GM21360 (cell line): ENCODE results near the gene A2M.
"Not testable (repeated sequence)": the region's sequence is repeated elsewhere in the genome, so short reads cannot be mapped to it uniquely, and the experiment has no call there.

Experiments used
- ATAC-seq: cut with Tn5 transposase; IDR thresholded peaks from one replicate; pipeline ENCODE4 v1.9.1; 2021; ENCODE audit warnings: mild to moderate bottlenecking, moderate library complexity; ENCODE audit not compliant: unreplicated experiment

Gene A2M

GRCh38 chr12:9115731-9116559 is at the start of gene A2M:
A2M (minus strand) TSS chr12:9115919; CDS start chr12:9115849, 70 bp downstream.
- ATAC-seq: no peak

GRCh38 chr12:9163392-9163791 is 47.7 kb upstream of the A2M start:
- ATAC-seq: no peak

DNA sequence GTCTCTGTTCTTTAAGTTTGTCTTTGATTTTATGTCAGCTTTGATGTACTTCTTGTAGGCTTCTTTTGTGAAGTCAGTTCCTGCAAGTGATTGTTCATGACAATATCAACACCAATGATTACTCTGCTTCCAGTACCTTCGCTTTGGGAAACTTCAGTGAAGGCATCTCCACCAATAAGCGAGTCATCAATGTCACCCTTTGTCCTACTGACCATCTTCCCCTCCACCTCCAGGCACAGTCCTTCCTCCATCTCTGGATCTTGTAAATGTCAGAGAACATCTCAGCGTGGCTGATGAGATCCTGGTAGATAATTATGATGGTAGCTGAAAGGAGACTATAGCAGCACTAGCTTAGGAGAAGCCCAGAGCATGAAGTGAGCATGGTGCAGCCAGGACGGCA is 40.4 kb upstream of the A2M start:
- ATAC-seq: no peak

- ATAC-seq: no peak
These were observed 33.7 kb upstream of the A2M start for GRCh38 chr12:9149372-9149771.

GRCh38 chr12:9148926-9149325 is 33.2 kb upstream of the A2M start:
- ATAC-seq: no peak

DNA sequence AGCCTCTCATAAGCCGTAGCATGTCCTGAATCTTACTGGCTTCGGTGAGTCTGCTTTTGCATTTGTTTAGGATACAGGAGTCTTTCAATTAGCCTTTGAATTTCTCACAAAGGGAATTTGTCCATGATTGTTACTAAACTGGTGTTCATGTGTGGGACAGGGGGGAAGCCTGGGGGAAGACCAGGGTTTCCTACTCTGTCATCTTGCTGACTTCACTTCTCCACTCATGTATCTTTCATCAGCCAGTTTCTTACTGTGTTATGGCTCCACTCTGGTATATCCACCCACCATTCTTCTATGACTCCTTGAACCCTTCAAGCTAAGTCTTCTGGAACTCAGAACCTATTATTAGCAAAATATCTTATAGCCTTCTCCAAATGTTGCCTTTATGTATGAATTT is 31.7 kb upstream of the A2M start:
- no peak for ATAC-seq

DNA sequence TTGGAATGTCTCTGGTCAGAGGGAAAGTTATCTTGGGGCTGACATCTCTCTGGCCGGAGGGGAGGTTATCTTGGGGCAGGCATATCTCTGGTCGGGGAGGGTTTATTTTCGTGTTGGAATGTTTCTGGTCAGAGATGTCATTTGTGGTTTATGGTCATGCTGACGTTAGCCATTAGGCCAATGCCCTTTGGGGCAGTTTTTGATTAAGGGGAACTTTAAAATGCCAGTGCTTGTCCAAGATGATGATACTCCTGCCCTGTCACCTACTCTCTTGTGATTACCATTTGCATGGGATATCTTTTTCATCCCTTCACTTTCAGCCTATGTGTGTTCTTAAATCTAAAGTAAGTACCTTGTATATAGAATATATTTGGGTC is 29.0 kb upstream of the A2M start:
- no peak for ATAC-seq

GRCh38 chr12:9143929-9144729 is 28.4 kb upstream of the A2M start:
- no peak for ATAC-seq

- no peak for ATAC-seq
These were observed 27.4 kb upstream of the A2M start for GRCh38 chr12:9143137-9143536.

- not testable (repeated sequence) for ATAC-seq
These were observed 24.0 kb upstream of the A2M start for GRCh38 chr12:9139588-9140290.

DNA sequence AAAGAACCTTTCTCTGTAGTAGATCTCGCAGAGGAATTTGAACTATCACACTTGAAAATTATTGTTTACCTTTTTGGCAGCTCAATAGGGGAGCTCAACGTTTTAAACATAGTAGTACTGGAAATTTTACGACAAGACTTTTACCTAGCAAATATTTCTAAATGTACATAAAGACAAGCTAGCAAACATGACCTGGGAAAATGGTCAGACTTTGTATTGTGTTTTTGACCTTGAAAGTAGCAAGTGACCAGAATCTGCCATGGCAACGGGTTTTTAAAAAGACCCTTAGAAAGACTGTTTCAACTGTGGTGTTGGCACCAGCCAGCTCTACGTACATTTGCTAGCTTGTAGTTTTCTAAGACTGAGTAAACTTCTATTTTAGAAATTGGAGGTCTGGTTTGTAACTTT is 20.2 kb upstream of the A2M start:
- ATAC-seq: no peak

DNA sequence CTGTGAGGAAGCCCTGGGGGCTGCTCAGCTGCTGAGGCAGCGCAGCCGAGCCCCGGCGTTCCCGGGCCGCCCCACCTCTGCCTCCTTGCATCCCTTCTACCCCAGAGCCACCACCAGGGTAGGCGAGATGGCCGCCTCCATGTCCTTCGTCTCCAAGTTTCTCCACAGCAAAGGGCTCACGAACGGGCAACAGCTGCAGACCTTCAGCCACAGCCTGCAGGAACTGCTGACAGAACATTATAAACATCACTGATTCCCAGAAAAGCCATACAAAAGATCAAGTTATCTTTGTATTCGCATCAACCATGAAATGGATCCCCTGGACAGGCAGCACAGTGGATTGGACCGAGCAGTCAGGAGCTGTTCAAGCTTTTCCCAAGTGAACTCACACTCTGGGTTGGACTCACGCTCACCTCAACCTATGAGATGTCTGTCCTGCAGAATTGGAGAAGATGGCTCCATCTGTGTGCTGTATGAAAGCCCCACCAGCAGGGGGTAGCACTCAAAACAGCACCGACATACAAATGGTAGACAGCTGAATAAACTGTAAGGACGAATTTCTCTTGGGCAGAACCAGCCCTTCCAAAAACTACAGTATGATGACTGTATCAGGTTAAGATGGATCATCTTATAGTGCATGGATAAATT is 19.4 kb upstream of the A2M start:
- ATAC-seq: no peak

GRCh38 chr12:9133216-9133916 is 17.6 kb upstream of the A2M start:
- no peak for ATAC-seq

GRCh38 chr12:9132008-9132535 is 16.4 kb upstream of the A2M start:
- no peak for ATAC-seq

DNA sequence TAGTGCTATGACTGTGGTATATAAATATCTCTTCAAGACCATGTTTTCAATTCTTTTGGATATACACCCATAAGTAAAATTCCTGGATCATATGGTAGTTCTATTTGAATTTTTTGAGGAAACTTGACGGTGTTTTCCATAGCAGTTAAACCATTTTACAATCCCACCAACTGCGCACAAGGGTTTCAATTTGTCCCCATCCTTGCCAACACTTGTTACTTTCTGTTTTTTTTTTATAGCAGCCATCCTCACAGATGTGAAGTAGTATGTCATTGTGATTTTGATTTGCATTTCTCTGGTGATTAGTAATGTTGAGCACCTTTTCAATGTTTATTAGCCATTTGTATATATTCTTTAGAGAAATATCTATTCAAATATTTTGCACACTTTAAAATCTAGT is 14.5 kb upstream of the A2M start:
- ATAC-seq: no peak

DNA sequence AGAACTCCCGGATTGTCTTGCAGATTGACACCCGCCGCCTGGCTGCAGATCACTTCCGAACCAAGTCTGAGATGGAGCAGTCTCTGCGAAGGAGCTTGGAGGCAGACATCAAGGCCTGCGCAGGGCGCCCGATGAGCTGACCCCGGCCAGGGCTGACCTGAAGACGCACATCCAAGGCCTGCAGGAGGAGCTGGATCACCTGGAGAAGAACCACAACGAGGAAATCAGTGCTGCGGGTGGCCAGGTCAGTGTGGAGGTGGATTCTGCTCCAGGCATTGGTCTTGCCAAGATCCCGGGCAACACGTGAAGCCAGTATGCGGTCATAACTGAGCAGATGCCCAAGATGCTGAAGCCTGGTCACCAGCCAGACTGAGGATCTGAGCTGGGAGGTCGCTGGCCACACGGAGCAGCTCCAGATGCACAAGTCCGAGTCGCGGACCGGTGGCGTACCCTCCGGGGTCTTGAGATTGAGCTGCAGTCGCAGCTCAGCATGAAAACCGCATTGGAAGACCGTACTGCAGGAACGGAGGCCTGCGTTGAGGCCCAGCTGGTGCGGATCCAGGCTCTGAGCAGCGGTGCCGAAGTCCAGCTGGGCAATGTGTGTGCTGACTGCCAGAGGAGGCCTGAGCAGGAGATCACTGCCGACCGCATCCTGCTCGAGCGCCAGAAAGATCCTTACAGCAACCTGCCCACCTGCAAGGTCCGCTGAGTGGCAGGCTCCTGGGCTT is 12.4 kb upstream of the A2M start:
- ATAC-seq: no peak

- ATAC-seq: no peak
These were observed 11.8 kb upstream of the A2M start for GRCh38 chr12:9127484-9127883.

- no peak for ATAC-seq
These were observed 8.8 kb upstream of the A2M start for GRCh38 chr12:9124383-9125031.

DNA sequence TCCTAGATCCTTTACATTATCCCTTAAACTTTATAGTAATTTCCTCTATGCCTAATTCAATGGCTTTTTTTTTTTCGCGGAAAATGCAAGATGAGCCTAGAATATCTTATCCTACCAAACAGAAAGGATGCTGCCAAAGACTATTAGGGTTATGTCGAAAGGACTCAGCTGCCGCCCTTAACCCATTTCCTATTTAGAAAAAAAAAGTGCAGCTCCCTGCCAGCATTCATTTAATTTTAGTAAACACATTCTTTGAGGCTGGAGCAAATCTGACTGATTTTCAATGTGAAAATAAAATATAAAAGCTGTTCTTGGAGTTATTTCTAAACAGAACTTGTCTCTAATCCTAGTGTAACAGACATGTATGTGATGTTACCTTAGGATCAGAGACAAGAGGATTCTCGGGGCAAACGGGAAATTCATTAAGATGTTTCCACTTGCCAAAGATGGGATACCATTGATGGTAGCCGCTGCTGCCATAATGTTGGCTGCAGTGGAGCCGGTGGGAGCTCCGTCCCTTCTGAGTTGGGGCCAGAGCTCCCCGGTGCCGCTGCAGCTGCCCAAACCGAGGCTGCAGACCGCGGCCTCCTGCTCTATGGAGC is 8.2 kb upstream of the A2M start:
- ATAC-seq: no peak
